EL (cell line): ENCODE data around the gene DNAH14.
A peak's percentile ranks its signal among the peaks of the same experiment; 100 is the strongest.
"Not testable (repeated sequence)": the region's sequence is repeated elsewhere in the genome, so short reads cannot be mapped to it uniquely, and the experiment has no call there.

ENCODE experiments used
- DNase-seq: peaks from one replicate; pipeline ENCODE4 v3.0.0-alpha.2; 2016

Gene DNAH14

DNA sequence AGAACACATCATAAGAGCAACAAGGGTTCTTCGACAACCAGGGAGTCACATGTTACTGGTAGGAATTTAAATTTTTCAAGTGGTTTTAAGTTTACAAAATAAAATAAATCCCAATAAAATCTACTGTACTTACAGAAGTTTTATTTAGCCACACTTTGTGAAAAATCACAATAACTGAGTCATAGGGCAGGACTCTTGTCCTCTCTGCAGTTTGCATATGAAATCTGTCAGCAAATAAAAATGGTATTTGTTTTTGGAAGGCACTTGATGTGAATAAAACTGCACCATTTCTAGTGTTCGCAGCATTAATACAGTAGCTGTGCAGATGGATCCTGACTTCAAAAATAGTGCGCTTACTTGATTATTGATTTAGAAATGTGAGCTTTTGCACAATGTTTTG lies 348.0 kb downstream of the DNAH14 start:
- DNase-seq = no peak

DNA sequence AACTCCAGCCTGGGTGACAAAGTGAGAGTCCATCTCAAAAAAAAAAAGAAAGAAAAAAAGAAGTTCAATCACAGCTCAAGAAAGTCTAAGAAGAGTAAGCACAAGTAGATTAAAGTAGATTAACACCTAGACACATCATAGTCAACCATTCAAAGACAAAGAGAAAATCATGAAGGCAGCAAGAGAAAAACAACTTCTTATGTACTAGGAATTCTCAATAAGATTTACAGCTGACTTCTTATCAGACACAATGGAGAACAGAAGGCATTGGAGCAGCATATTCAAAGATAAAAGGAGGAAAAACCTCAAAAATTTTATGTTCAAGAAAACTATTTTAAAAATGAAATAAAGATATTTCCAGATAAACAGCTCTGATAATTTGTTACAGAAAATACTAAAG lies 351.1 kb downstream of the DNAH14 start:
- no peak for DNase-seq

DNA sequence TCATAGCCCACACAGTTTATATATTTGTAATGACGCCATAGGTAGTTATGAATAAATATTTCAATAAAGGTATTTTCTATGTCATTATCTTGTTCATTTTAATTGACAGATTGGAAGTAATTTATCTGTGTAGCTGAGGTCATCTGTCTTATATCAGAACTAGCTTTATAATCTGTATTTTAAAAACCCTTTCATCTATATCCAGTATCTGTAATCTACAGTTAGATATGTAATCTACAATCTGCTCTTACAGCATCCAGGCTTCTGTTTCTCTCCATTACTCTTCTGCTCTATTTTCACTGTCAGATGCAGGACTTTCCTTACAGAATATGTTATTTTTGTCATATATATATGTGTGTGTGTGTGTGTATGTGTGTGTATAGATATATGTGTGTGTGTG lies 360.8 kb downstream of the DNAH14 start:
- DNase-seq = no peak

DNA sequence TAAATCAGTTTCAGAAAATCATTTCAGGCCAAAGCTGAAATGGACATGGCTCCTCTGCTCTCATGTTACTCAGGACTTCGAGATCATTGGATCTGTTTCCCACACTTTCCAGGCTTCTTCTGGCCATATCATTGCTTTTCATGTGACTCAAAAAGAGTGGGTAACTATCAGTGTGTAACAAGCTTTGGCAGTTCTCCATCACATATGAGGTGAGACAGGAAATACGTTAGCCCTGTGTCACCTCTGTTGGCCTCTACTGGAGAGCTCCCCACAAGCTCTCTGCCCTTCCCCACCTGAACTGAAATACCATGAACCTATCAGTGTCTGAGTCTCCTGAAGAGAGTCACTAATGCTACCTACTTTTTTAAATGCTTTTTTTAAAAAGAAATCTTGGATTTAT lies 370.1 kb downstream of the DNAH14 start:
- DNase-seq = peak; percentile 10

DNA sequence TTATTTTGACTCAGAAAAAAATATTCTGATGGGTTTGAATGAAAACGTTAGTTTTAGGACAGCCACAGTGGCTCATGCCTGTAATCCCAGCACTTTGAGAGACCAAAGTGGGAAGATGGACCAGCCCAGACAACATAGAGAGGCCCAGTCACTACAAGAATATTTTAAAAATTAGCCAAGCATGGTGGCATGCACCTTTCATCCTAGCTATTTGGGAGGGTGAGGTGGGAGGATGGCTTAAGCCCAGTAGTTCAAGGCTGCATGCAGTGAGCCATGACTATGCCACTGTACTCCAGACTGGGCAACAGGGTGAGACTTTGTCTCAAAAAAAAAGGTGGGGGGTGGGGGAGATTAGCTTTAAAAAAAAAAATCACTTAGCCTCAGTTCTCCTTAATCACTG lies 370.9 kb downstream of the DNAH14 start:
- no peak for DNase-seq

DNA sequence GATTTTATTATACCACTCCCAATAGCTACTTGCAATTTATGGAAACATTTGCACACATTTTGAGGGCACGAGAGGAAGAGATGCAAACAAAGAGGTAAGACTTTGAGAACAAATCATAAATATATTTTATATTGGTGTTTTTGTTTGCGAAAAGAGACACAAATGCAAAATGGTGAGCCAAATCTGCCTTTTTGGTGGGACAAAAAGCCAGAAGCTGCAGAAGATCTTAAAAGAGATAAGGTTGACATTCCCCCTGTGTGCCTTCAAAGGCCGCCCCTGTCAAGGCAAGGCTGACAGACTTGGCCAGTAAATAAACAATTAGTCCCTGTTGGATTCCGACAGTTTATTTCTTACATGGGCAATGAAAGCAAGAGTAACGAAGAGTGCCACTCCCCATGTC lies 375.5 kb downstream of the DNAH14 start:
- no peak for DNase-seq

DNA sequence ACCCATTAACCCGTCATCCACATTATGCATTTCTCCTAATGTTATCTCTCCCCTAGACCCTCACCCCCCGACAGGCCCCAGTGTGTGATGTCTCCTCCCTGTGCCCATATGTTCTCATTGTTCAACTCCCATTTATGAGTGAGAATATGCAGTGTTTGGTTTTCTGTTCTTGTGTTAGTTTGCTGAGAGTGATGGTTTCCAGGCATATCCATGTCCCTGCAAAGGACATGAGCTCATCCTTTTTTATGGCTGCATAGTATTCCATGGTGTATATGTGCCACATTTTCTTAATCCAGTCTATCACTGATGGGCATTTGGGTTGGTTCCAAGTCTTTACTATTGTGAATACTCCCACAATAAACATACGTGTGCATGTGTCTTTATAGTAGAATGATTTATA lies 381.1 kb downstream of the DNAH14 start:
- not testable (repeated sequence) for DNase-seq

DNA sequence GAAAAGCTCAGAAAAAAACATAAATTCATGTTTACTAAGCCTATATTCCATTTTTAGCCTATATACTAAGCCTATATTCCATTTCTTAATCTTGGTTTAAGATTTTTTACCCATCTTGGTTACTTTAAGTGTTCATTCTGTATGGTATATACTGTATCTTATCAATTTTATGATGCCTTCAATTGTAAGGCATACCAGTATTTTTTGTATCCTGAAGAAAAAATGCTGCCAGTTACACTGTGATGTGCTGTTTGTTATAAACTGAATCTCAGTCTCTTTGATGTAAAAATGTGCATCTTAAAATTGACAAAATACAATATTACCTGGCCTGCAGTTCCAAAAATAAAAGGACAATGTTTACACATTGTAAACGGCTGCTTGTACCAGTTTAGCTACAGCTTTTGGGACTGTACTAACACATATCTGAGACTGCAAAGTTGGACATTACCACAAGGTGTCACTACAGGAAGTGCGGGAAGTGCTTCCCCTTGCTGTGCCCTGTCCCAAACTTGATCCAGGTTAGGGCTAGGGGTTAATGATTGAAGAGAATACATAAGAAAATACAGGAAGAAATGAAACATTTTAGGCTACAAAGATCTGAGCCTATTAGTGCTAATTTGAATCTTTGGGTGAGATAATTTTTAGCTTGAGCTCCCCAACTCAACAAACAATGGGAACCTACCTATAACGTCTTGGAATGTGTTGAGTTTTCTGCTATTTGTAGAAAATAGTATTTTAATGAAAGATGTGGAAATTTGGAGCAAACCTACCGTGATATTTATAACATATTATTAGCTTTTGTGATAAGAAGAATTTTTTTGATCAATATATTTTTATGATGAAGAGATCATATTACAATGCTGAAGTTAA lies 389.5 kb downstream of the DNAH14 start:
- peak; percentile 43 for DNase-seq

DNA sequence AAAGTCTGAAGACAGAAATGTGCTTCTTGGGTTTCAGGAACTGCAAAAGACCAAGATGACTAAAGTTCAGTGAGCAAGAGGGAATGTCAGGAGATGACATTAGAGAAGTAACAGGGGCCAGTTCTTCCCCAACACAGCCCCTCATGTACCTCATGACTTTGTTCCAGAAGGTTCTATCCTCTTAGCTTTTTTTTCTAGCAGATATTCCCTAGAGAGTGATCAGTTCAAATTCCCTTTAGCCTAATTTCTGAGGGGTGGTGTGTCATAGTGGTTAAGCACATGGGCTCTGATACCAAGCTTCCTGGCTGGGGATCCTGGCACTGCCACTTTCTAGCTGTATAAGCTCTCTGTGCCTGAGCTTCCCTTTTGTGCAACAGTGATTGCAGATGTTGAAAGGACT lies 390.4 kb downstream of the DNAH14 start:
- no peak for DNase-seq

DNA sequence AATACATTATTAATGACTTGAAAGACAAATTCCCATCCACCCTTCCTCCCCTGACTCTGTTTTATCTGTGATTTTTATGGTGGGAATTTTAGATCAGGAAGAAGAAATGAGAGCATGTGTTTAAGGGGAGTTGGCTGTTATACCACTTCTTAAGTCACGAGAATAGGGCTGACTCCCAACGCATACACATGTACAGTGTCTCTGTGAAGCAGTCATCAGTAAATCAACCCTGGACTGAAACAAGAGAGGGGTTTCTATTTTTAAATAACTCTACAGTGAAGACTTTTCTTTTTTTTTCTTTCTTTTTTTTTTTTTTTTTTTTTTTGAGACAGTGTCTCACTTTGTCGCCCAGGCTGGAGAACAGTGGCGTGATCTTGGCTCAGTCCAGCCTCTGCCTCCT lies 392.3 kb downstream of the DNAH14 start:
- DNase-seq = no peak

DNA sequence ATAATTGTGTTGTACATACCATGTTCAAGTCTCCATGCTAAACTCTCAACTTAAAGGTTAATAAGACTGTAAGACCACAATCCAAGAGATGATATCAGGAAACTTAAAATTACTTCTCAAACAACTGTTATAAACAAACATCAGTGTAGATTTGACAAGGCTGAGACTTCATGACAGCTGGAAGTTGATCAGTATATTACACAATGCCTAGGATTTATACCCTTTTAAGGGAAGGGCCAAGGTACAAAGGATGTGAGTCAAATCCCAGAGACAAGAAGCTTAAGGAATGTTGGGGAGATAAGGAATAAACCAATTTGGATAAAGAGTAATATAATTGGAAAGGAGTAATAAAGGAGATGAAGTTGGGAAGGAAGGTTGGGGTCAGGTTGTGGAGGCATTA lies 399.6 kb downstream of the DNAH14 start:
- DNase-seq = no peak

DNA sequence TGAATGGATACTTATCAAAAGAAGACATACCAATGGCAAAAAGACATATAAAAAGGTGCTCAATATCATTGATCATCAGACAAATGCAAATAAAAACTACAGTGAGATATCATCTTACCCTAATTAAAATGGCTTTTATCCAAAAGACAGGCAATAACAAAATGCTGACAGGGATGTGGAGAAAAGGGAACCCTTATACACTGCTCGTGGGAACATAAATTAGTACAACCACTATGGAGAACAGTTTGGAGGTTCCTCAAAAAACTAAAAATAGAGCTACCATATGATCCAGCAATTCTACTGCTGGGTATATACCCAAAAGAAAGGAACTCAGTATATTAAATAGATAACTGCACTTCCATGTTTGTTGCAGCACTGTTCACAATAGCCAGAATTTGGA lies 400.5 kb downstream of the DNAH14 start:
- DNase-seq = not testable (repeated sequence)

DNA sequence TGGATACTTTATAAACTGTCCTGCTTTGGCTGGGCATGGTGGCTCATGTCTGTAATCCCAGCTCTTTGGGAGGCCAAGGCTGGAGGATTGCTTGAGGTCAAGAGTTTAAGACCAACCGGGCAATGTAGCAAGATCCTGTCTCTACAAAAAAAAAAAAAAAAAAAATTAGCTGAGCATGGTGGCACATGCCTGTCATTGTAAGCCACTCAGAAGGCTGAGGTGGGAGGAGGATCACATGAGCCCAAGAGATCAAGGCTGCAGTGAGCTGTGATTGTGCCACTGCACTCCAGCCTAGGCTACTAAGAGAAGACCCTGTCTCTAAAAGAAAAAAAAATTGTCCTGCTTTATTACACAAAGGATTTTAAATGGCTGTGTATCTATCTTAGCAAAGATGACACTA lies 403.2 kb downstream of the DNAH14 start:
- DNase-seq = no peak

DNA sequence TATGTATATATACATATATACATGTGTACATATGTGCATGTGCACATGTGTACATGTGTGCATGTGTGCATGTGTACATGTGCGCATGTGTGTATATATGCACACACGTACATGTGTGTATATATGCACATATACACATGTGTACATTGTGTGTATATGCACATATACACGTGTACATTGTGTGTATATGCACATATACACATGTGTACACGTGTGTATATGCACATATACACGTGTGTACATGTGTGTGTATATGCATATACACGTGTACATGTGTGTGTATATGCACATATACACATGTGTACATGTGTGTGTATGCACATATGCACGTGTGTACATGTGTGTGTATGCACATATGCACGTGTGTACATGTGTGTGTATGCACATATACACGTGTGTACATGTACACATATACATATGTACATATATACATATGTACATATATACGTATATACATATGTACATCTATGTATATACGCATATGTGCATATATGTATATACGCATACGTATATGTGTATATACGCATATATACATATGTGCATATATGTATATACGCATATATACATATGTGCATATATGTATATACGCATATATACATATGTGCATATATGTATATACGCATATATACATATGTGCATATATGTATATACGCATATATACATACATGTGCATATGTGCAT lies 405.8 kb downstream of the DNAH14 start:
- not testable (repeated sequence) for DNase-seq

DNA sequence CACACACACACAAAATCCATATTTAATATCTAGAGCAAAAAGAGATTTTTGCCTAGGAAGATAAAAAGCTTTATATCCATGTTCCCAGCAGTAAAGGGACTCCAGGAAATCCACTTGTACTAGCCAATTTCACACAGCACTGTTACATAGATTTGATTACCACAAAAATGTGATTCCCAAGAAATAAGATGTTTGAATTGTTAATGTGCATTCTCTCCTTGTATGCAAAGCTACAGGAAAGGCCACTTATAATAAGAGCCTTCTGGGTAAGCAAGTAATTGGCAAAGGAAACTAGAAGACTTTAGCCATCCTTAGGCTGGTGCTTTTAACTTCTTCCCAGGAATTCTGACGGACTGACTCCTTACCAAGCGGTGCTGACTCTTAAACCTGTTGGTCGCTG lies 409.1 kb downstream of the DNAH14 start:
- DNase-seq = no peak

DNA sequence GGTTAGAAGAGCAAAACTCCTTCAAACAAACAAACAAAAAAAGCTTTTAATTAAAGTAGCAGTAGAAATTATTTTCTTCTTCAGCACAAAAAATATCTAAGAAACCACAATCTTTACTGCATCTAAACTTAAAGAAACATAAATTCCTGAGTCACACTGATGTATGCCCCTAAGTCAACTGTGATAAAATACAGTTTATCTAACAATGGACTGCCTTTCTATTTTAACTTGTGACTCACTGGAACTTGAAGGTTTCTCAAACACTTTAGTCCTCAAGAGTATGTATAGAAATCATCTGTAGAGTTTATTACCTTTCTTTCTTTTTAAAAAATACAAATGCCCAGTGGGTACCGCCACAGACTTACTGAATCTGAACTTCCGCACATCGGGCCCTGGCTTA lies 412.2 kb downstream of the DNAH14 start:
- DNase-seq = no peak

DNA sequence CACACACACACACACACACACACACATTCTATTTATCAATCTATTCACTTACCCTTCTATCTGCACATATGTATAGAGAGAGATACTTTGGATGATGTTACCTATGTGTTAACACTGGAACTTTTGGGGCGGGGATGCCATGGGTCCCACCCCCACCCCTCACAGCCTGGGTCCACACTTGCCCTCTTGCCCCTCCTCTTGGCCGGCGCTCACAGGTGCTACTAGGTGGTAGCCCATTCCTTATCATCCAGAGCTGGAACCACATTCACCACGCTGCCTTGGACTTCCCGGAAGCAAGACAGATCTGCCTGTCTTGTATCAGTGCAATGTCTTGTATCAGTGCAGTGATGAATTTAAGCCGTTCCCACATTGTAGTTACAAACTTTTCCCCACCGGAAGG lies 413.2 kb downstream of the DNAH14 start:
- DNase-seq = no peak

DNA sequence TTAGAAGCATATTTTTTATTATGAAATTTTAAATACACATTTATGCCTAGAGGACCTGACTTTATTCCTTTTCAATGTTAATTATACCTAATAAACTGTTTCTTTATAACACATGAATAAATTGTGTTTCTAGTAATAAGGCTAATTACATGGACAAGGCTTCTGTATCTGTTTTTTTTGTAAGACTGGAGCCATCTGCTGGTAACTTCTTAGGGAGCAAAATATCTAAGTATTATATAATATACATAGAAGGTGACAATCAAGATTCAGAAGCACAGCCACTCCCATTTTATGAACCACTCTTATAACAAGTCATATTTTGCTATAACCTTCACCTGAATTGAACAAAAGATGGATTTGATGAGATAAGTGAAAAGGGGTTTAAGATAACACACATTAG lies 414.1 kb downstream of the DNAH14 start:
- peak; percentile 5 for DNase-seq

DNA sequence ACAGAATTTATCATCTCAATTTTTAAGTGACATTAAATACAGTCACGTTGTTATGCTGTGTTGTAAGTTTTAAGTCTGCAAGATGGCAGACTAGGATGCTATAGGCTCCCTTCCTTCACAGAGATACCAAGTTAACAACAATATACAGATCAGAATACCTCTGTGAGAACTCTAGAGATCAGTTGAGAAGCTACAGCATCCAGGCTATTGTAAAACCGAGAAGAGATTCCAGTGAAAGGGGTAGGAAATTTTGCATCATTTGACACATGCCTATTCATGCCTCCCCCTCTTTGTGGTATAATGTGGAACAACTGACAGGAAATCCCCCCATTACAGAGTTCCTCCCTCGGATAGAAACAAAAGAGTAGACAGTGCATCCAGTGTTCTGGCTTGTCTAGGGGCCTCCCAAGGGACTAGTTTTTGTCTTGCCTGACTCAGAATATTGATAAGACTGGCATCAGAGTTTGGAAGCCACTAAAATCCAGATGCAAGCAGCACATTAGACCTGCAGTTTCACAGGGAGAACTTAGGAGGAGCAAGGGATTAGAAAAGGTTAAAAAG lies 417.7 kb downstream of the DNAH14 start:
- DNase-seq = no peak

DNA sequence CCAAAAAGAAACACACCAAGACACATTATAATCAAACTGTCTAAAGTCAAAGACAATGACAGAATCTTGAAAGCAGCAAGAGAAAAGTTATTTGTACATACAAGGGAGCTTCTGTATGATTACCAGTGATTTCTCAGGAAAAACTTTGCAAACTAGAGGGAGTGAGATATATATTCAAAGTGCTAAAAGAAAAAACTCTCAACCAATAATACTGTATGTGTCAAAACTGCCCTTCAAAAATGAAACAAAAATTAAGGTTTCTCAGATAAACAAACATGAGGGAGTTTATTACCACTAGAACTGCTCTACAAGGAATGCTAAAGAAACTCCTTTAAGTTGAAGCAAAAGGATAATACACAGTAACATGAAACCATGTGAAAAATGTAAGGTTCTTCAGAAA lies 418.9 kb downstream of the DNAH14 start:
- DNase-seq = no peak

DNA sequence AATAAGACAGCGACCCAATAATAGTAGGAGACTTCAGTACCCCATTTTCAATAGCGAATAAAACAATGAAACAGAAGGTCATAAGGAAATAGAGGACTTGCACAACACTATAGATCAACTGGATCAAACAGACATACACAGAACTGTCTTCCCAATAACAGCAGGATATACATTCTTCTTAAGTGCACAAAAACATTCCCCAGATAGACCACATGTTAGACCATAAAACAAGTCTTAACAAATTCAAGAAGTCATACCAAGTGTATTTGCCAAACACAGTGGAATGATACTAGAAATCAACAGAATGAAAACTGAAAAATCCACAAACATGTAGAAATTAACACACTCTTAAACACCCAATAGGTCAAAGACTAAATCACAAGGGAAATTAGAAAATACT lies 420.4 kb downstream of the DNAH14 start:
- DNase-seq = no peak

DNA sequence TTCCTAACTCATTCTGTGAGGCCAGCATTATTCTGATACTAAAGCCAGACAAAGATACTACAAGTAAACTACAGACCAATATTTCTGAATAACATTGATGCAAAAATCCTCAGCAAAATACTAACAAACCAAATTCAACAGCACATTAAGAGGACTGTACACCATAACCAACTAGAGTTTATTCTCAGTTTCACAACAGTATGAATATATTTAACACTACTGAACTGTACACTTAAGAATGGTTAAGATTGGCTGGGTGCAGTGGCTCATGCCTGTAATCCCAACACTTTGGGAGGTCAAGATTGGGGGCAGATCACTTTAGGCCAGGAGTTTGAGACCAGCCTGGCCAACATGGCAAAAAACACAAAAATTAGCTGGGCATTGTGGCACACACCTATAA lies 421.4 kb downstream of the DNAH14 start:
- DNase-seq = no peak

DNA sequence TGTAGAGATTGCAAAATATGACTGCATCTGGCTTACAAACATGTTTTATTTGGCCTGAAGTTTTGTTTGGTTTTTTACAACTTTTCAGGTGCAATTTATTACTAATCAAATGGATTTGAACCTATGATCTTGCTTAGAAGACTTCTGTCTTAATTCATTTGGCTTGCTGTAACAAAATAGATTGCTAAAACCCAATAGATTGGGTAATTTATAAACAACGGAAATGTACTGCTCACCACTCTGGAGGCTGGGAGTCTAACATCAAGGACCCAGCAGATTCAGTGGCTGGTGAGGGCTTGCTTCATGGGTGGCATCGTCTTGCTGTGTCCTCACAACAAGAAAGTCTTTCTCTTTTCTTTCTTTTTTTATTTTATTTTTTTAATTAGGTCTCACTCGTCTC lies 425.4 kb downstream of the DNAH14 start:
- DNase-seq = no peak

DNA sequence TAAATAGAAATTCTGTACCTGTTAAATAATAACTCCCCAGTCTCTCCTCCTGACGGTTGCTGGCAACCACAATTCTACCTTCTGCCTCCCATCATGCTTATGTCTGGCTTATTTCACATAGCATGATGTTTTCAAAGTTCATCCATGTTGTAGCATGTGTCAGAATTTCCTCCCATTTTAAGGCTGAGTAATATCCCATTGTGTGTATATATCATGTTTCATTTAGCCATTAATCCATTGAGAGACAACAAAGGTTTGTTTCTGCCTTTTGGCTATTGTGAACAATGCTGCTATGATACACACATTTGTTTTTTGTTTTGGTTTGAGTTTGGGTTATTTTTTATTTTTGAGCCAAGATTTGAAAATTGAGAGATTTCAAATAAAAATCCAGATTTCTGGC lies 426.4 kb downstream of the DNAH14 start:
- DNase-seq = no peak
